ENCODE results near the gene SNCA.

SNCA gene

GRCh38 chr4:89685277-89685676 lies 151.7 kb downstream of the SNCA start:
- no peak for DNase-seq (ENCODE audit: low read depth)
- TF ChIP-seq CTCF (IDR thresholded peaks at IDR 0.05; ENCODE audit: control insufficient read depth, extremely low read depth, insufficient read depth) = no peak
- no peak overlapping the region for H3K4me3 ChIP-seq (ENCODE audit: low read depth, low read length)

GRCh38 chr4:89684536-89684935 lies 152.4 kb downstream of the SNCA start:
- DNase-seq (ENCODE audit: low read depth) = no peak
- no peak for TF ChIP-seq CTCF (IDR thresholded peaks at IDR 0.05; ENCODE audit: control insufficient read depth, extremely low read depth, insufficient read depth)
- H3K4me3 ChIP-seq (ENCODE audit: low read depth, low read length) = no peak overlapping the region

- DNase-seq (ENCODE audit: low read depth) = no peak
- H3K4me3 ChIP-seq (ENCODE audit: low read depth, low read length) = peak overlapping the region; percentile 57
Measured at GRCh38 chr4:89682808-89683207, 154.2 kb downstream of the SNCA start.

GRCh38 chr4:89681671-89682070 lies 155.3 kb downstream of the SNCA start:
- DNase-seq (ENCODE audit: low read depth) = no peak
- H3K4me3 ChIP-seq (ENCODE audit: low read depth, low read length) = peak overlapping the region; percentile 57
- TF ChIP-seq CTCF (IDR thresholded peaks at IDR 0.05; ENCODE audit: control insufficient read depth, extremely low read depth, insufficient read depth) = no peak

More at GRCh38 chr4:89682808-89683207, 154.2 kb downstream of the SNCA start:
- TF ChIP-seq CTCF (IDR thresholded peaks at IDR 0.05; ENCODE audit: control insufficient read depth, extremely low read depth, insufficient read depth) = no peak

GRCh38 chr4:89681219-89681618 lies 155.7 kb downstream of the SNCA start:
- peak; percentile 89 for DNase-seq (ENCODE audit: low read depth)
- TF ChIP-seq CTCF (IDR thresholded peaks at IDR 0.05; ENCODE audit: control insufficient read depth, extremely low read depth, insufficient read depth) = no peak
- peak overlapping the region; percentile 57 for H3K4me3 ChIP-seq (ENCODE audit: low read depth, low read length)

GRCh38 chr4:89674876-89675459 lies 162.0 kb downstream of the SNCA start:
- no peak for TF ChIP-seq CTCF (IDR thresholded peaks at IDR 0.05; ENCODE audit: control insufficient read depth, extremely low read depth, insufficient read depth)
- no peak overlapping the region for H3K4me3 ChIP-seq (ENCODE audit: low read depth, low read length)
- no peak for DNase-seq (ENCODE audit: low read depth)
